HG03196 (cell line): Measurements from ENCODE around the gene PIK3R5.

Source experiments
- ATAC-seq: cut with Tn5 transposase; IDR thresholded peaks from one replicate; pipeline ENCODE4 v1.9.1; 2021; ENCODE audit not compliant: unreplicated experiment

Gene PIK3R5

GRCh38 chr17:8928347-8928746 is 37.2 kb downstream of the PIK3R5 start:
- no peak for ATAC-seq

GRCh38 chr17:8927395-8927794 is 38.1 kb downstream of the PIK3R5 start:
- no peak for ATAC-seq

- ATAC-seq = no peak
Observed at GRCh38 chr17:8925808-8926207, 39.7 kb downstream of the PIK3R5 start.

- ATAC-seq = no peak
Observed at GRCh38 chr17:8925141-8925540, 40.4 kb downstream of the PIK3R5 start.

- peak; percentile 72 for ATAC-seq
Observed at GRCh38 chr17:8924595-8924994, 40.9 kb downstream of the PIK3R5 start.

- no peak for ATAC-seq
Observed at GRCh38 chr17:8923762-8924161, 41.7 kb downstream of the PIK3R5 start.

GRCh38 chr17:8922928-8923327 is 42.6 kb downstream of the PIK3R5 start:
- ATAC-seq = no peak

GRCh38 chr17:8922451-8922850 is 43.1 kb downstream of the PIK3R5 start:
- ATAC-seq = no peak

- ATAC-seq = peak; percentile 49
Observed at GRCh38 chr17:8921147-8921546, 44.4 kb downstream of the PIK3R5 start.

GRCh38 chr17:8918807-8919465 is 46.6 kb downstream of the PIK3R5 start:
- ATAC-seq = no peak

GRCh38 chr17:8916466-8916865 is 49.0 kb downstream of the PIK3R5 start:
- ATAC-seq = no peak

GRCh38 chr17:8914554-8914953 is 51.0 kb downstream of the PIK3R5 start:
- ATAC-seq = no peak

- no peak for ATAC-seq
Observed at GRCh38 chr17:8913879-8914278, 51.6 kb downstream of the PIK3R5 start.

GRCh38 chr17:8913091-8913490 is 52.4 kb downstream of the PIK3R5 start:
- no peak for ATAC-seq

- no peak for ATAC-seq
Observed at GRCh38 chr17:8912084-8912981, 53.2 kb downstream of the PIK3R5 start.

- ATAC-seq = no peak
Observed at GRCh38 chr17:8910969-8911604, 54.4 kb downstream of the PIK3R5 start.

GRCh38 chr17:8909586-8910270 is 55.8 kb downstream of the PIK3R5 start:
- no peak for ATAC-seq

- ATAC-seq = no peak
Observed at GRCh38 chr17:8905331-8905730, 60.2 kb downstream of the PIK3R5 start.

- no peak for ATAC-seq
Observed at GRCh38 chr17:8904686-8905085, 60.8 kb downstream of the PIK3R5 start.

- ATAC-seq = no peak
Observed at GRCh38 chr17:8904201-8904600, 61.3 kb downstream of the PIK3R5 start.
